GM13976 (cell line): ENCODE data around the gene TBC1D17.

Source experiments
- DNase-seq: peaks from one replicate; pipeline ENCODE4 v3.0.0; 2012; ENCODE audit warnings: low spot score
- in situ Hi-C: fragments of 300-500 bp; cut with MboI; formaldehyde crosslinking; loops from one replicate; pipeline ENCODE4 v1.12.0; 2022; ENCODE audit warnings: low sequenced_read_pairs, mixed read lengths, inconsistent platforms; ENCODE audit not compliant: unreplicated experiment
- TF ChIP-seq, protein P1 (sequence below): IDR thresholded peaks from 2 replicates; pipeline ENCODE4 v1.5.1; 2012; ENCODE audit warnings: borderline replicate concordance, mild to moderate bottlenecking; ENCODE audit not compliant: insufficient read depth; ENCODE audit errors: extremely low read depth, missing control alignments, control extremely low read depth

Gene TBC1D17

DNA sequence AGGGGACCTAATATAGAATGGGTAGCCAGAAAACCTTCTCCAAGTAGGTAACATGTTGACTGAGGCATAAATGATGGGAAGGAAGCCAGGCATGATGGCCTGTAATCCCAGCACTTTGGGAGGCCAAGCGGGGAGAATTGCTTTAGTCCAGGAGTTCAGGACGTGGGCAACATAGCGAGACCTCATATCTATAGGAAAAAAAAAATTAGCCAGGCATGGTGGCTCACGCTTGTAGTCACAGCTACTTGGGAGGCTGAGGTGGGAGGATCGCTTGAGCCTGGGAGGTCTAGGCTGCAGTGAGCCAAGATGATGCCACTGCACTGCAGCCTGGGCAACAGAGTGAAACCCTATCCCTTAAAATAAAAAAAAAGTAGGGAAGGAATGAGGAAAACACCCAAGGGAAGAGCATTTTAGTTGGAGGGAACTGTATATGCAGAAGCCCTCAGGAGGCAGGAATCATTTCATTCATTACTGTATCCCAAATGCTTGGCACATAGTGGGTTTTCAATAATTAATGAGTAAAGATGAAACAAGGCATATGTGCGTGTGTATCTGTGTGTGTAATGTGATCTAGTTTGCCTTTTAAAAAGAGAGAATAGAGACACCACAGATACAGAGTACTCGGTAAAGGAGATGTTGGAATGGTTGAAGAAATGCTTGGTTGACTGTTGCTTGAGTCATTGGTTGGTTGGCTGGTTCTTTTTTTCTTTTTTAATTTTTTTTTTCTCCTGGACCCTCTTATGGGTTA, 54.0 kb downstream of the TBC1D17 start:
- DNase-seq, result no peak
- in situ Hi-C loops, result loop anchor here (25.0 kb wide), 1 partner anchor 206 kb away; no protein-coding TSS in a partner anchor
- TF ChIP-seq, protein P1, sequence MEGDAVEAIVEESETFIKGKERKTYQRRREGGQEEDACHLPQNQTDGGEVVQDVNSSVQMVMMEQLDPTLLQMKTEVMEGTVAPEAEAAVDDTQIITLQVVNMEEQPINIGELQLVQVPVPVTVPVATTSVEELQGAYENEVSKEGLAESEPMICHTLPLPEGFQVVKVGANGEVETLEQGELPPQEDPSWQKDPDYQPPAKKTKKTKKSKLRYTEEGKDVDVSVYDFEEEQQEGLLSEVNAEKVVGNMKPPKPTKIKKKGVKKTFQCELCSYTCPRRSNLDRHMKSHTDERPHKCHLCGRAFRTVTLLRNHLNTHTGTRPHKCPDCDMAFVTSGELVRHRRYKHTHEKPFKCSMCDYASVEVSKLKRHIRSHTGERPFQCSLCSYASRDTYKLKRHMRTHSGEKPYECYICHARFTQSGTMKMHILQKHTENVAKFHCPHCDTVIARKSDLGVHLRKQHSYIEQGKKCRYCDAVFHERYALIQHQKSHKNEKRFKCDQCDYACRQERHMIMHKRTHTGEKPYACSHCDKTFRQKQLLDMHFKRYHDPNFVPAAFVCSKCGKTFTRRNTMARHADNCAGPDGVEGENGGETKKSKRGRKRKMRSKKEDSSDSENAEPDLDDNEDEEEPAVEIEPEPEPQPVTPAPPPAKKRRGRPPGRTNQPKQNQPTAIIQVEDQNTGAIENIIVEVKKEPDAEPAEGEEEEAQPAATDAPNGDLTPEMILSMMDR, result no peak

DNA sequence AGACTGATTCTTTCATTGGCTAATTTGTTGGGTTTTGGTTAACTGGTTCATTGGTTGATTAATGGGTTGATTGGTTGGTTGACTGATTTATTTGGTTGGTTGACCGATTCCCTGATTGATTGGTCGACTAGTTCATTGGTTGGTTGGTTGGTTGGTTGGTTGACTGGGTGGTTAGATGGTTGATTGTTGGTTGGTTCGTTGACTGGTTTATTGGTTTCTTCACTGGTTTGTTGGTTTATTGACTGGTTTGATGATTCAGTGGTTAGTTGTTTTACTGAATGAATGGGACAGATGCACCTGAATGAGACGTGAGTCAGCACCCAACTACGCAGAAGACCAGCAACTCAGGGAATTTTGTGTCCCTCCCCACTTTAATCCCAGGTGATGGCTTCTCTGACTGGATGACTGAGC, 54.5 kb downstream of the TBC1D17 start:
- TF ChIP-seq, protein P1, result no peak
- in situ Hi-C loops, result loop anchor here (25.0 kb wide), 1 partner anchor 205 kb away; no protein-coding TSS in a partner anchor
- DNase-seq, result no peak

DNA sequence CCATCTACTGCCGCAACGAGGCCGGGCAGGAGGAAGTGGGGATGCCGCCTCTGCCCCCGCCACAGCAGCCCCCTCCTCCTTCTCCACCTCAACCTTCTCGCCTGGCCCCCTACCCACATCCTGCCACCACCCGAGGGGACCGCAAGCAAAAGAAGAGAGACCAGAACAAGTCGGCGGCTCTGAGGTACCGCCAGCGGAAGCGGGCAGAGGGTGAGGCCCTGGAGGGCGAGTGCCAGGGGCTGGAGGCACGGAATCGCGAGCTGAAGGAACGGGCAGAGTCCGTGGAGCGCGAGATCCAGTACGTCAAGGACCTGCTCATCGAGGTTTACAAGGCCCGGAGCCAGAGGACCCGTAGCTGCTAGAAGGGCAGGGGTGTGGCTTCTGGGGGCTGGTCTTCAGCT, 55.2 kb downstream of the TBC1D17 start:
- in situ Hi-C loops, result loop anchor here (25.0 kb wide), 1 partner anchor 205 kb away; no protein-coding TSS in a partner anchor
- TF ChIP-seq, protein P1, result no peak
- no peak for DNase-seq

DNA sequence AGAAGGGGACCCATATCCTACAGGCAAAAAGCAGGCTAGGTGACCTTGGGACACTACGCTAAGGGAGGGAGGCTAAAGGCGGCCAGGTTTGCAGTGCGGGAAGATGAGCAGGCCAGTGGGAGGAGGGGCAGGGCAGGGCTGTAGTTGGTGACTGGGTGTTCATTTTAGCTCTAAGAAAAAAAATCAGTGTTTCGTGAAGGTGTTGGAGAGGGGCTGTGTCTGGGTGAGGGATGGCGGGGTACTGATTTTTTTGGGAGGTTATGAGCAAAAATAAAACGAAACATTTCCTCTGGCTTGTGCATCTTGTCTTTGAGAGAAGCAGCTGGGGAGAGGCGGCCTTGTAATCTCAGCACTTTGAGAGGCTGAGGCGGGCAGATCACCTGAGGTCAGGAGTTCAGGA, 56.1 kb downstream of the TBC1D17 start:
- DNase-seq, result no peak
- TF ChIP-seq, protein P1, result no peak
- in situ Hi-C loops, result loop anchor here (25.0 kb wide), 1 partner anchor 204 kb away; no protein-coding TSS in a partner anchor

DNA sequence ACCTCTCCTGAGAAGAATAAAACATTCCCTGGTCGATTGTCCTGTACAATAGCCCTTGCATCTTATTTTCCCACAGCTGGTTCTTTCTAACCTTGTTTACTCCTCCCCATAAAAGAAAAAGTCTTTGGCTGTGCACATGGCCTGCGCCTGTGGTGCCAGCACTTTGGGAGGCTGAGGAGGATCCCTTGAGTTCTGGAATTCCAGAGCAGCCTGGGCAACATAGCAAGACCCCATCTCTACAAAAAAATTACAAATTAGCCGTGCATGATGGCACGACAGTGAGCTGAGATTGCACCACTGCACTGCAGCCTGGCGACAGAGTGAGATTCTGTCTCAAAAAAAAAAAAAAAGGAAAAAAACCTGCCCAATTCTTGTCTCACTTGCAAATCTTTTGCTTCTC, 59.0 kb downstream of the TBC1D17 start:
- in situ Hi-C loops, result loop anchor here (25.0 kb wide), 1 partner anchor 201 kb away; no protein-coding TSS in a partner anchor
- TF ChIP-seq, protein P1, result no peak
- DNase-seq, result no peak

DNA sequence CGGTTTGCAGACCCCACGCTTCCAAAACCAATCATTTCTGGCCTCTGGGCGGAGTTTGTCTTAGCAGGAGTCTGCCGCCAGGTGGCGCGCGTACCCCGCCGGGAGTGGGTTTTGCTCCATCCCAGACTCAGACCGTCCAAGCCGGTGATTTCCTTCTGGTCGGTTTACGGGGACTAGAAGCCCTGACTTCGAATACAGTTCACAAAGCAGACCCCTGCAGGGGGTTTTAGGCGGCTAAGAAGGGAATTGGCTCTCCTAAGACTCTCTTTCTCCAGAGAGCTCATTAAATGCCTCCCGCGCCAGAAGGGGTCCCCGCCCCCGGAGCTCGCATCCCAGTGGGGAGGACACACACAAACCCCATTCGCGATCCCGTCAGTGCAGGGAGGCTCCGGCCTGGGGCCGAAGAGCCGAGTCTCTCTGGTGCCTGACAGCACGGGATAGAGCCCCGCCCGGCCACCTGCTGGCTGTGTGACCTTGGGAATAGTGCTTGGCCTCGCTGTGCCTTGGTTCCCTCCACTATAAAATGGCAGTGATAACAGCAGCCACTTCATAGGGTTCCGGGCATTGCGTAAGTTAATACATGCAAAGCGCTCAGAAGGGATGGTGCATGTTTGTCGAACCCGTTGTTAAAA, 60.4 kb downstream of the TBC1D17 start:
- peak; percentile 87 for DNase-seq
- in situ Hi-C loops, result loop anchor here (25.0 kb wide), 1 partner anchor 199 kb away; no protein-coding TSS in a partner anchor
- TF ChIP-seq, protein P1, result peak; percentile 92
